ENCODE measurements around the gene RNF149. TPM values are rescaled to one million over a fixed set of nuclear protein-coding genes. Genes with fewer than 3 reads are reported as not detected.
A peak's percentile ranks its signal among the peaks of the same experiment; 100 is the strongest.

RNF149 gene, protein sequence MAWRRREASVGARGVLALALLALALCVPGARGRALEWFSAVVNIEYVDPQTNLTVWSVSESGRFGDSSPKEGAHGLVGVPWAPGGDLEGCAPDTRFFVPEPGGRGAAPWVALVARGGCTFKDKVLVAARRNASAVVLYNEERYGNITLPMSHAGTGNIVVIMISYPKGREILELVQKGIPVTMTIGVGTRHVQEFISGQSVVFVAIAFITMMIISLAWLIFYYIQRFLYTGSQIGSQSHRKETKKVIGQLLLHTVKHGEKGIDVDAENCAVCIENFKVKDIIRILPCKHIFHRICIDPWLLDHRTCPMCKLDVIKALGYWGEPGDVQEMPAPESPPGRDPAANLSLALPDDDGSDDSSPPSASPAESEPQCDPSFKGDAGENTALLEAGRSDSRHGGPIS
- 11.3 TPM for polyA plus RNA-seq (2013, experiment 1 of 2)
- 11.5 TPM for polyA plus RNA-seq (2013, experiment 2 of 2)

DNA sequence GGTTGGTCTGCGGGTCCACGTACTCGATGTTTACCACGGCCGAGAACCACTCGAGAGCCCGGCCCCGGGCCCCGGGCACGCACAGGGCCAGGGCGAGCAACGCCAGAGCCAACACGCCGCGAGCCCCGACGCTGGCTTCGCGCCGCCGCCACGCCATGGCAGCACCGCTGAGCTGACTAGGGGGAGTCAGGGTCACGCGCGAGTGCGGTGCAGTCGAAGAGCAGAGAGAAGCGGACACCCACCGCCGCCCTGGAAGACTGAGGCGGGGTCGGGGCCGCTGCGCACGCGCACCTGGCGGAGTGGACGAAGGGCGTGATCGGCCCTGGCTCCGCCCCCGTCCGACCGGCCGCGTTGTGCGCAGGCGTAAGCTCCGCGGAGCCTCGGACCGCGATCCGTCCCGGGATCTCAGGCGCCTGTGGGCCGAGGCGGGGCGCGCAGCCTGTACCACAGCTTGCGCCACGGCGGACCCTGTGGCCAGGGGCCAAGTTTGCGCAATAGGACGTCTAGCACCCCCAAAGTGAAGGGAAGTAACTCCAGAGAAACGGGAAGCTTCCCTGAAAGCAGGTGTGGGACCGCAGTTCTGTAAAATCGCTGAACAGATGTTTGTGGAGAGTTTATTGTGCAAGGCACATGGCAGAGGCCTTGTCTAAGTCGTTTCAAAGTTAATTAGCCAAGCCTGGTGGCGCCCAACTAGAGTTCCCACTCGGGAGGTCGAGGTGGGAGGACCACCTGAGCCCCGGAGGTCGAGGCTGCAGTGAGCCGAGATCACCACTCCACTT is at the start of gene RNF149:
Gene RNF149 (minus strand): TSS at position 270 of the 779 bp plus-strand sequence. CDS start 113 bp downstream, at position 157.
- H3K4me2 ChIP-seq (ENCODE audit: low read length): peak within 1 kb of the TSS; percentile 90
- peak within 1 kb of the TSS; percentile 86 for H3K23ac ChIP-seq (ENCODE audit: low read length)
- peaks cover 10% of the 10 kb centered on the region for H3K79me1 ChIP-seq (ENCODE audit: low read length)
- H3K4me1 ChIP-seq (ENCODE audit: control insufficient read depth, low read depth, low read length): peaks cover 4% of the 10 kb centered on the region
- DNase-seq: peak; percentile 89
- no CpG with 5 or more reads among the region's 76 CpGs for WGBS (ENCODE audit: extremely low coverage, insufficient coverage, low lambda C conversion rate)
- H3K9ac ChIP-seq (ENCODE audit: low read length): peak within 1 kb of the TSS; percentile 95
- H3K4ac ChIP-seq (ENCODE audit: low read depth, low read length): peak within 1 kb of the TSS; percentile 49
- no peak within 1 kb of the TSS for H2BK120ac ChIP-seq (ENCODE audit: low read depth, low read length)
- peak within 1 kb of the TSS; percentile 33 for H3K18ac ChIP-seq (ENCODE audit: low read length)
- peaks cover 34% of the 10 kb centered on the region for H3K79me2 ChIP-seq (ENCODE audit: control insufficient read depth, insufficient read depth, low read length)
- no peak within 1 kb of the TSS for H3K27ac ChIP-seq (ENCODE audit: low read depth, low read length)
- peak within 1 kb of the TSS; percentile 21 for H4K5ac ChIP-seq (ENCODE audit: low read length)
- peak within 1 kb of the TSS; percentile 99 for H3K56ac ChIP-seq (ENCODE audit: low read length)
- no peak within 1 kb of the TSS for H4K8ac ChIP-seq (ENCODE audit: low read depth, low read length)
- H2AK5ac ChIP-seq (ENCODE audit: low read length): no peak within 1 kb of the TSS
- peak within 1 kb of the TSS; percentile 73 for H3K4me3 ChIP-seq (ENCODE audit: low read length)
- no peak within 1 kb of the TSS for H2BK15ac ChIP-seq (replicated peaks; ENCODE audit: low read depth)
- H3K36me3 ChIP-seq (ENCODE audit: control insufficient read depth, insufficient read depth, low read length): no peaks in the 10 kb centered on the region
- H3K27me3 ChIP-seq (ENCODE audit: insufficient read depth, low read length, poor library complexity): no peaks in the 10 kb centered on the region
- peak within 1 kb of the TSS; percentile 62 for H2BK5ac ChIP-seq (ENCODE audit: low read length)

DNA sequence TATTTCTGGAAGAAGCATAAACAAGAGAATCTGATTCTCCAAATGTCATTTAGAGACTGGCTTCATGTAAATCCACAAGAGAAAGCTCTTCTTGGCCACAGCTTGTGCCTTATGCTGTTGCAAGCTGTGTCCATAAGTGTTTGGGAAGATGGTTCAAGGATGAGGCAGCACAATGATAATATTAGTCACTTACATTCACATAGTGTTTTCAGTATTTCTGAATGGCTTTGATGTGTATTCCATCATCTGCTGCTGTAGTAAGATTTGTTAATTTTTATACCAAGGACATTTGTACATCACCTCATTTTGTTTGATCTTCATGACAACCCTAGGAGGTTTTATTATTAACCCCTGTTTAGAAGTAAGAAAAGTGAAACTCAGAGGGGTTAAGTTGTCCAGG is 48.9 kb upstream of the RNF149 start:
- Histone ChIP-seq H2BK120ac (ENCODE audit: low read depth, low read length) (no peak overlapping the region), H3K4me2 (ENCODE audit: low read length) (no peak overlapping the region), H3K79me2 (ENCODE audit: control insufficient read depth, insufficient read depth, low read length) (no peaks in the 10 kb centered on the region), H3K4me3 (ENCODE audit: low read length) (no peak overlapping the region), H3K36me3 (ENCODE audit: control insufficient read depth, insufficient read depth, low read length) (no peaks in the 10 kb centered on the region), H3K27me3 (ENCODE audit: insufficient read depth, low read length, poor library complexity) (no peaks in the 10 kb centered on the region), H2BK15ac (replicated peaks; ENCODE audit: low read depth) (no peak overlapping the region), H3K27ac (ENCODE audit: low read depth, low read length) (no peak overlapping the region), H3K9ac (ENCODE audit: low read length) (no peak overlapping the region), H2BK5ac (ENCODE audit: low read length) (no peak overlapping the region), H3K56ac (ENCODE audit: low read length) (no peak overlapping the region), H4K8ac (ENCODE audit: low read depth, low read length) (no peak overlapping the region), H2AK5ac (ENCODE audit: low read length) (no peak overlapping the region), H3K79me1 (ENCODE audit: low read length) (no peaks in the 10 kb centered on the region), H4K5ac (ENCODE audit: low read length) (no peak overlapping the region), H3K18ac (ENCODE audit: low read length) (no peak overlapping the region), H3K23ac (ENCODE audit: low read length) (no peak overlapping the region), H3K4ac (ENCODE audit: low read depth, low read length) (no peak overlapping the region), H3K4me1 (ENCODE audit: control insufficient read depth, low read depth, low read length) (peaks cover 5% of the 10 kb centered on the region)
- no peak for DNase-seq

DNA sequence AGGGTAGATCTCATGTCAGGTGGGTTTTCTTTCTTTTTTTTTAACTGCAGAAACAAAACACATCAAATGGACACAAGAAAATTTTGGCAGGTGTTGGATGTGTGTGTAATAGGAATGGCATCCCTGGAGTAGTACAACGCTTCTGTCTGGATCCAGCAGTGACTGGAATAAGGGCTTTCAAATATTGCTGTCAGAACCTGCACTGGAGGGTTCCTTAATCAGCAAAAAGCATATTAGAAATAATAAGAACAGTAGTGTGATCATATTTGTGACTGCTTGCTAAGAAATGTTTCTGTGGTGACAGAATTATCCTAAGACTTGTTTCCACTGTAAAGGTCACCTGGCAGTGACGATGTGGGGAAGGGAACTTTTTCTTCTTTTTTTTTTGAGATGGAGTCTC is 48.0 kb upstream of the RNF149 start:
- no CpG with 5 or more reads among the region's 2 CpGs for WGBS (ENCODE audit: extremely low coverage, insufficient coverage, low lambda C conversion rate)
- Histone ChIP-seq H2BK120ac (ENCODE audit: low read depth, low read length) (no peak overlapping the region), H3K27ac (ENCODE audit: low read depth, low read length) (no peak overlapping the region)

DNA sequence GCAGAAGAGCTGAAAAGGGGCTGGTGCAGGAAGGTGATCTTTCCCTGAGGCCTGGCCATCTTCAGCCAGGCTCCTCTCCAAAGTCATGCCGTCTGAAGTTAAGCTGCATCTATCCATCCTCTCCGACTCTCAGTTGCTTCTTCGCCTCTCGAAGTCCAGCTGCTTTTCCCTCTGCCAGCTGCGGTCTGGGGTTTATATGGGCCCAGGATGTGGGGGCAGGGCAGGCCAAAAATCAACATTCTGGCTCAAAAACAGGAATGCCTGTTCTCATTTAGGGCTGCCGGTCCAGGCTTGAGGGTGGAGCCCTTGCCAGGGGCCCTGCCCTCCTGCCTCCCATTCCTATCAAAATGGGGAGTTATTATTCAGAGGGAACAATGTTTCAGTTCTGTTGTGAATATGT is 47.6 kb upstream of the RNF149 start:
- DNase-seq: no peak
- no CpG with 5 or more reads among the region's 6 CpGs for WGBS (ENCODE audit: extremely low coverage, insufficient coverage, low lambda C conversion rate)
- peak overlapping the region; percentile 68 for H3K23ac ChIP-seq (ENCODE audit: low read length)
- no peak overlapping the region for H3K56ac ChIP-seq (ENCODE audit: low read length)
- H2BK15ac ChIP-seq (replicated peaks; ENCODE audit: low read depth): no peak overlapping the region
- no peak overlapping the region for H3K4me2 ChIP-seq (ENCODE audit: low read length)
- no peak overlapping the region for H3K4ac ChIP-seq (ENCODE audit: low read depth, low read length)
- H3K18ac ChIP-seq (ENCODE audit: low read length): no peak overlapping the region
- H4K8ac ChIP-seq (ENCODE audit: low read depth, low read length): no peak overlapping the region
- H4K5ac ChIP-seq (ENCODE audit: low read length): no peak overlapping the region
- no peak overlapping the region for H2AK5ac ChIP-seq (ENCODE audit: low read length)
- H2BK5ac ChIP-seq (ENCODE audit: low read length): no peak overlapping the region
- no peak overlapping the region for H3K9ac ChIP-seq (ENCODE audit: low read length)
- H3K27me3 ChIP-seq (ENCODE audit: insufficient read depth, low read length, poor library complexity): no peaks in the 10 kb centered on the region
- no peak overlapping the region for H3K4me3 ChIP-seq (ENCODE audit: low read length)
- H3K4me1 ChIP-seq (ENCODE audit: control insufficient read depth, low read depth, low read length): peaks cover 3% of the 10 kb centered on the region
- H3K79me1 ChIP-seq (ENCODE audit: low read length): no peaks in the 10 kb centered on the region
- H3K27ac ChIP-seq (ENCODE audit: low read depth, low read length): no peak overlapping the region
- no peaks in the 10 kb centered on the region for H3K79me2 ChIP-seq (ENCODE audit: control insufficient read depth, insufficient read depth, low read length)
- H3K36me3 ChIP-seq (ENCODE audit: control insufficient read depth, insufficient read depth, low read length): no peaks in the 10 kb centered on the region
- no peak overlapping the region for H2BK120ac ChIP-seq (ENCODE audit: low read depth, low read length)

More for the DNA sequence above, 48.0 kb upstream of the RNF149 start:
- Histone ChIP-seq H3K23ac (ENCODE audit: low read length) (no peak overlapping the region), H2BK15ac (replicated peaks; ENCODE audit: low read depth) (no peak overlapping the region), H3K4me1 (ENCODE audit: control insufficient read depth, low read depth, low read length) (peaks cover 5% of the 10 kb centered on the region), H3K4me2 (ENCODE audit: low read length) (no peak overlapping the region), H4K8ac (ENCODE audit: low read depth, low read length) (no peak overlapping the region), H2BK5ac (ENCODE audit: low read length) (no peak overlapping the region), H3K4ac (ENCODE audit: low read depth, low read length) (no peak overlapping the region), H3K79me1 (ENCODE audit: low read length) (no peaks in the 10 kb centered on the region), H3K36me3 (ENCODE audit: control insufficient read depth, insufficient read depth, low read length) (no peaks in the 10 kb centered on the region), H3K9ac (ENCODE audit: low read length) (no peak overlapping the region), H3K56ac (ENCODE audit: low read length) (no peak overlapping the region), H2AK5ac (ENCODE audit: low read length) (no peak overlapping the region), H3K27me3 (ENCODE audit: insufficient read depth, low read length, poor library complexity) (no peaks in the 10 kb centered on the region), H3K79me2 (ENCODE audit: control insufficient read depth, insufficient read depth, low read length) (no peaks in the 10 kb centered on the region), H3K4me3 (ENCODE audit: low read length) (no peak overlapping the region), H3K18ac (ENCODE audit: low read length) (no peak overlapping the region), H4K5ac (ENCODE audit: low read length) (no peak overlapping the region)
- DNase-seq: no peak

DNA sequence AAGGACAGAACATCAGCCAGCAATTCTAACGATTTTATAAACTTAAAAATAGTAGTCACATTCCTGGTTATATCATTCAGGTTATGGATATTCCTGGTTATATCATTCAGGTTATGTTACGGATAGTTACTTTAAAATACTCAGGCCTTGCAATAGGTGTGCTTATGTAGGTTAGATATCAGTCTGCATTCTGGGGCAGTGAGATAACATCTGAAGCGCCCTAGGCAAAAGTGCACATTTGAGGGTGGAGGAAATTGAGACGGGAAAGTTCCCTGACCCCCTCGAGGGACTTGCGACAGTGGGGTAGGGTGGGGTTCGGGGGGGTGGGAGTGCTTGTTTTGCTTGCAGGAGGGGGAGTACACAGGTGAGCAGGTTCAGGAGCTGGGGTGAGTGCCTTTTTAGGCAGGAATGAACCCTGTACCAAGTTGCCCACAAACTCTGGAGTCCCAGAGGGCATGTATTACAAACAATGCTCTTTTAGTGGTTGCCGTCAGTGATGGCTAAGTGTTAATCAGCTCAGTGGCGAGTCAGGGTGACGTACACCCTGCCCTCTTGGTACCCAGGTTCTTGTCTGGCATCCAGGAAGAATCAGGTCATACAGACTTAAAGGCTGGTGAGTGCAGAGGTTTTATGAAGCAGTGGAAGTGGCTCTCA is 47.0 kb upstream of the RNF149 start:
- Histone ChIP-seq H3K4me2 (ENCODE audit: low read length) (no peak overlapping the region), H3K79me1 (ENCODE audit: low read length) (no peaks in the 10 kb centered on the region), H3K23ac (ENCODE audit: low read length) (no peak overlapping the region), H2AK5ac (ENCODE audit: low read length) (no peak overlapping the region), H2BK120ac (ENCODE audit: low read depth, low read length) (no peak overlapping the region), H4K8ac (ENCODE audit: low read depth, low read length) (no peak overlapping the region), H2BK15ac (replicated peaks; ENCODE audit: low read depth) (no peak overlapping the region), H3K27ac (ENCODE audit: low read depth, low read length) (no peak overlapping the region), H3K4me3 (ENCODE audit: low read length) (no peak overlapping the region), H3K18ac (ENCODE audit: low read length) (no peak overlapping the region), H3K79me2 (ENCODE audit: control insufficient read depth, insufficient read depth, low read length) (no peaks in the 10 kb centered on the region), H3K4me1 (ENCODE audit: control insufficient read depth, low read depth, low read length) (peaks cover 3% of the 10 kb centered on the region), H3K4ac (ENCODE audit: low read depth, low read length) (no peak overlapping the region), H3K9ac (ENCODE audit: low read length) (no peak overlapping the region), H3K36me3 (ENCODE audit: control insufficient read depth, insufficient read depth, low read length) (no peaks in the 10 kb centered on the region), H4K5ac (ENCODE audit: low read length) (no peak overlapping the region), H2BK5ac (ENCODE audit: low read length) (no peak overlapping the region), H3K27me3 (ENCODE audit: insufficient read depth, low read length, poor library complexity) (no peaks in the 10 kb centered on the region), H3K56ac (ENCODE audit: low read length) (no peak overlapping the region)
- no peak for DNase-seq
- WGBS (ENCODE audit: extremely low coverage, insufficient coverage, low lambda C conversion rate): no CpG with 5 or more reads among the region's 10 CpGs
